H1 (cell line): ENCODE measurements around the gene YARS1. TPM values are rescaled to one million over a fixed set of nuclear protein-coding genes. Genes with fewer than 3 reads are reported as not detected.

Source experiments
- CTCF ChIA-PET: fragments of 300-600 bp; sonication (Branson Sonifier 250); formaldehyde crosslinking; loops from one replicate; lab custom pipeline; 2021; ENCODE audit not compliant: partially characterized antibody; lab: Charles Lee
- POLR2A ChIA-PET: fragments of 300-600 bp; sonication (Branson Sonifier 250); formaldehyde crosslinking; loops from one replicate; lab custom pipeline; 2021; ENCODE audit warnings: inconsistent platforms; ENCODE audit not compliant: partially characterized antibody; lab: Charles Lee
- DNase-seq, 2 experiments: peaks; one replicate each; pipeline versions ENCODE4 v3.0.0 to v3.0.0-alpha.2; 2010 to 2022; ENCODE audit warnings: low spot score in 2 of 2, low read depth in 1 of 2, mixed read lengths in 1 of 2
- FAIRE-seq: peaks from 2 replicates; lab custom pipeline; 2011; peaks lifted over from hg19 to GRCh38; lab: Jason Lieb, UNC
- H2AFZ ChIP-seq: 2 replicates; pipeline ENCODE4 v1.8.1; 2012; ENCODE audit warnings: low read length, inconsistent platforms
- H2AK5ac ChIP-seq: 2 replicates; pipeline ENCODE4 v1.6.1; 2013; ENCODE audit warnings: low read depth, low read length
- H2BK120ac ChIP-seq: replicated peaks from 2 replicates; pipeline ENCODE3; 2013; ENCODE audit warnings: low read depth, low read length, inconsistent platforms
- H2BK12ac ChIP-seq: 2 replicates; pipeline ENCODE4 v1.6.1; 2013; ENCODE audit warnings: low read depth, low read length
- H2BK15ac ChIP-seq: 2 replicates; pipeline ENCODE4 v1.6.1; 2013; ENCODE audit warnings: low read length
- H2BK20ac ChIP-seq: 2 replicates; pipeline ENCODE4 v1.6.1; 2013; ENCODE audit warnings: low read length
- H2BK5ac ChIP-seq: 2 replicates; pipeline ENCODE4 v1.6.1; 2013; ENCODE audit warnings: low read depth, low read length
- H3K14ac ChIP-seq: 2 replicates; pipeline ENCODE4 v1.6.1; 2013; ENCODE audit warnings: inconsistent platforms; ENCODE audit not compliant: insufficient read length
- H3K18ac ChIP-seq: 2 replicates; pipeline ENCODE4 v1.6.1; 2013; ENCODE audit warnings: low read length; ENCODE audit errors: extremely low read depth
- H3K23ac ChIP-seq: 2 replicates; pipeline ENCODE4 v1.6.1; 2013; ENCODE audit warnings: inconsistent platforms; ENCODE audit not compliant: insufficient read length
- H3K23me2 ChIP-seq: 2 replicates; pipeline ENCODE4 v1.6.1; 2013; ENCODE audit warnings: low read depth, low read length
- H3K27ac ChIP-seq: 2 replicates; pipeline ENCODE4 v1.6.1; 2011; ENCODE audit warnings: low read depth, low read length, inconsistent platforms
- H3K27me3 ChIP-seq, 4 experiments: replicated peaks in 1 of 4; 1 replicate in 1 of 4; 2 replicates in 3 of 4; pipeline versions ENCODE4 v1.6.1 to v1.8.1; 2011 to 2013; ENCODE audit warnings: low read length in 3 of 4, mild to moderate bottlenecking in 3 of 4, inconsistent platforms in 2 of 4, mixed read lengths in 2 of 4, moderate library complexity in 1 of 4; ENCODE audit not compliant: control insufficient read depth in 3 of 4, insufficient read depth in 3 of 4; ENCODE audit errors: extremely low read depth in 1 of 4
- H3K36me3 ChIP-seq, 4 experiments: 2 replicates each; pipeline versions ENCODE4 v1.6.1 to v1.8.1; 2011 to 2013; ENCODE audit warnings: mild to moderate bottlenecking in 4 of 4, low read length in 3 of 4, moderate library complexity in 2 of 4, control low read depth in 1 of 4, inconsistent platforms in 1 of 4; ENCODE audit not compliant: insufficient read depth in 4 of 4, control insufficient read depth in 2 of 4
- H3K4ac ChIP-seq: replicated peaks from 2 replicates; pipeline ENCODE3; 2013; ENCODE audit warnings: low read length, low read depth, mixed read lengths, inconsistent platforms; ENCODE audit not compliant: insufficient read length
- H3K4me1 ChIP-seq, 4 experiments: replicated peaks in 1 of 4; 1 replicate in 1 of 4; 2 replicates in 3 of 4; pipeline versions ENCODE4 v1.6.1 to v1.8.1; 2011 to 2013; ENCODE audit warnings: low read length in 3 of 4, inconsistent platforms in 2 of 4, mixed read lengths in 1 of 4; ENCODE audit not compliant: insufficient read depth in 4 of 4, control insufficient read depth in 3 of 4
- H3K4me2 ChIP-seq, 2 experiments: 2 replicates each; pipeline versions ENCODE4 v1.6.1 to v1.8.1; 2011 to 2013; ENCODE audit warnings: low read depth in 2 of 2, low read length in 2 of 2, control low read depth in 1 of 2, inconsistent platforms in 1 of 2, mild to moderate bottlenecking in 1 of 2; ENCODE audit not compliant: insufficient read depth in 1 of 2
- H3K4me3 ChIP-seq, 4 experiments: fragments of 200-600, 300-600 bp in 1 of 4; sonication (generic), shearing (Covaris generic), sonication (Bioruptor Twin) in 1 of 4; 2 replicates each; pipeline versions ENCODE4 v1.5.1 to v1.8.1; 2011 to 2016; ENCODE audit warnings: low read length in 4 of 4, low read depth in 3 of 4, control low read depth in 2 of 4, inconsistent platforms in 2 of 4, mild to moderate bottlenecking in 2 of 4, mixed read lengths in 1 of 4, moderate library complexity in 1 of 4; ENCODE audit not compliant: insufficient read depth in 2 of 4; ENCODE audit errors: extremely low read depth in 1 of 4
- H3K56ac ChIP-seq: replicated peaks from 2 replicates; pipeline ENCODE3; 2013; ENCODE audit warnings: low read depth, mild to moderate bottlenecking, mixed read lengths, low read length, inconsistent platforms; ENCODE audit not compliant: insufficient read length
- H3K79me1 ChIP-seq: 2 replicates; pipeline ENCODE4 v1.6.1; 2013; ENCODE audit warnings: low read depth, low read length, control low read depth
- H3K79me2 ChIP-seq, 2 experiments: 2 replicates each; pipeline versions ENCODE4 v1.6.1 to v1.8.1; 2012 to 2013; ENCODE audit warnings: low read length in 2 of 2, mild to moderate bottlenecking in 2 of 2, inconsistent platforms in 1 of 2; ENCODE audit not compliant: insufficient read depth in 2 of 2, control insufficient read depth in 1 of 2
- H3K9ac ChIP-seq, 4 experiments: replicated peaks in 1 of 4; 1 replicate in 1 of 4; 2 replicates in 3 of 4; pipeline versions ENCODE4 v1.6.1 to v1.8.1; 2011 to 2013; ENCODE audit warnings: low read depth in 3 of 4, low read length in 3 of 4, control low read depth in 2 of 4, mild to moderate bottlenecking in 2 of 4, moderate library complexity in 2 of 4, inconsistent platforms in 1 of 4; ENCODE audit errors: extremely low read depth in 1 of 4
- H3K9me3 ChIP-seq, 2 experiments: 2 replicates each; pipeline versions ENCODE4 v1.6.1 to v1.8.1; 2012 to 2013; ENCODE audit warnings: mild to moderate bottlenecking in 2 of 2, moderate library complexity in 2 of 2, control low read depth in 1 of 2, inconsistent platforms in 1 of 2, low read depth in 1 of 2, low read length in 1 of 2, mixed read lengths in 1 of 2; ENCODE audit not compliant: insufficient read depth in 2 of 2
- H4K20me1 ChIP-seq, 2 experiments: replicated peaks in 1 of 2; 2 replicates each; pipeline versions ENCODE3 to v1.8.1; 2011 to 2013; ENCODE audit warnings: inconsistent platforms in 2 of 2, low read length in 2 of 2, mild to moderate bottlenecking in 1 of 2; ENCODE audit not compliant: insufficient read depth in 2 of 2, control insufficient read depth in 1 of 2
- H4K5ac ChIP-seq: 2 replicates; pipeline ENCODE4 v1.6.1; 2013; ENCODE audit warnings: low read length, low read depth, mixed read lengths, inconsistent platforms; ENCODE audit not compliant: insufficient read length
- H4K8ac ChIP-seq: 2 replicates; pipeline ENCODE4 v1.8.0; 2013; ENCODE audit warnings: mild to moderate bottlenecking, moderate library complexity, low read length, inconsistent platforms; ENCODE audit not compliant: insufficient read depth; ENCODE audit errors: extremely low read depth
- H4K91ac ChIP-seq: replicated peaks from 2 replicates; pipeline ENCODE3; 2013; ENCODE audit warnings: low read length, mixed read lengths, inconsistent platforms; ENCODE audit not compliant: insufficient read length
- BACH1 ChIP-seq: IDR thresholded peaks from 2 replicates; pipeline ENCODE4 v1.6.1; 2012; ENCODE audit warnings: low read length, improper control_type of control experiment
- CHD1 ChIP-seq: IDR thresholded peaks from 2 replicates; pipeline ENCODE4 v1.6.1; 2012; ENCODE audit warnings: low read depth, low read length, improper control_type of control experiment
- POLR2A ChIP-seq, 2 experiments: IDR thresholded peaks; 1 replicate in 1 of 2; 2 replicates in 1 of 2; pipeline ENCODE4 v1.6.1; 2011; ENCODE audit warnings: low read depth in 2 of 2, low read length in 2 of 2, mild to moderate bottlenecking in 2 of 2; ENCODE audit errors: control extremely low read depth in 1 of 2
- RXRA ChIP-seq: IDR thresholded peaks from 2 replicates; pipeline ENCODE4 v1.6.1; 2011; ENCODE audit warnings: low read depth, mild to moderate bottlenecking, low read length, moderate library complexity; ENCODE audit not compliant: insufficient read depth
- SUZ12 ChIP-seq: fragments of 200-600 bp; sonication (generic); IDR thresholded peaks from 2 replicates; pipeline ENCODE4 v1.6.1; 2012; ENCODE audit warnings: mild to moderate bottlenecking, inconsistent platforms, low read length, moderate library complexity, mixed read lengths
- TAF1 ChIP-seq: IDR thresholded peaks from 2 replicates; pipeline ENCODE4 v1.6.1; 2011; ENCODE audit warnings: mild to moderate bottlenecking, low read depth, low read length
- TCF12 ChIP-seq: IDR thresholded peaks from 2 replicates; pipeline ENCODE4 v1.6.1; 2011; ENCODE audit warnings: low read depth, mild to moderate bottlenecking, low read length
- TEAD4 ChIP-seq: IDR thresholded peaks from 2 replicates; pipeline ENCODE4 v1.6.1; 2012; ENCODE audit warnings: low read depth, low read length, inconsistent platforms, mixed read lengths
- WGBS, 2 experiments: shearing (Covaris generic) in 1 of 2; methylation state at CpG; one replicate each; pipeline versions ENCODE4 v1.1.6 to v1.1.7; 2013 to 2015; ENCODE audit warnings: low lambda C conversion rate in 2 of 2, mixed read lengths in 2 of 2, inconsistent platforms in 1 of 2, low coverage in 1 of 2, missing lambda C conversion rate in 1 of 2; ENCODE audit not compliant: insufficient replicate concordance in 2 of 2, insufficient coverage in 1 of 2, insufficient read length in 1 of 2; ENCODE audit errors: extremely low coverage in 1 of 2, missing lambda C conversion rate in 1 of 2; 5-methylcytosine and 5-hydroxymethylcytosine counted together
- polyA plus RNA-seq, 7 experiments: library from polyadenylated mRNA; depleted of rRNA in 3 of 7; stranded (reverse) in 5 of 7; unstranded in 2 of 7; fragments of >200 nt in 5 of 7; fragments of 200-250 nt in 2 of 7; gene quantifications; 1 replicate in 5 of 7; 2 replicates in 1 of 7; 4 replicates in 1 of 7; pipeline versions ENCODE4 v1.2.1 to v1.2.3, GENCODE V29; 2011 to 2013; ENCODE audit warnings: missing spikeins in 2 of 7, mixed read lengths in 2 of 7
- total RNA-seq: library from RNA; stranded (reverse); fragmentation: NEBNext Ultra II Directional; extraction: Animal tissue kit (Norgen Biotek cat#: 25700); gene quantifications from 2 replicates; pipeline ENCODE4 v1.2.1, GENCODE V29; 2021

Gene YARS1
- total and polyA plus RNA-seq, 2 of the 8 experiments (the other 6 are each of a cell fraction or from before 2014, with no cell fraction given) = 47.1 to 226 TPM

GRCh38 chr1:32806910-32807523 is 10.1 kb downstream of the YARS1 start:
- Histone ChIP-seq H3K4me2 (no peak overlapping the region), H3K4me1 (peaks cover 3 to 6% (median 4%) of the 10 kb centered on the region in 4 experiments; a peak in 6 of 7 replicates), H2BK20ac (no peak overlapping the region), H3K27ac (no peak overlapping the region), H3K4me3 (no peak overlapping the region), H3K79me1 (peaks cover 5% of the 10 kb centered on the region), H2BK120ac (no peak overlapping the region), H4K91ac (no peak overlapping the region), H3K23ac (no peak overlapping the region), H3K18ac (no peak overlapping the region), H3K79me2 (peaks cover 10 to 57% of the 10 kb centered on the region in 2 experiments), H3K9ac (no peak overlapping the region), H4K20me1 (peaks cover 5 to 9% of the 10 kb centered on the region in 2 experiments), H4K8ac (no peak overlapping the region), H2AK5ac (no peak overlapping the region), H2BK15ac (no peak overlapping the region)
- no peak for FAIRE-seq
- no peak for TF ChIP-seq TCF12
- TF ChIP-seq RXRA = no peak
- no peak for TF ChIP-seq BACH1
- TF ChIP-seq POLR2A (IDR thresholded peaks at IDR 0.05; ENCODE audit: control extremely low read depth in 1 of 2, low read depth in 2 of 2, low read length in 2 of 2) = no peak; a peak in 1 of 3 replicates
- TF ChIP-seq TAF1 = no peak
- TF ChIP-seq CHD1 = no peak
- TF ChIP-seq SUZ12 = no peak
- TF ChIP-seq TEAD4 = no peak
- TF ChIP-seq, all 59 proteins: peak for 0
- Histone ChIP-seq H3K36me3 (peaks cover 22 to 84% (median 59%) of the 10 kb centered on the region in 4 experiments), H2BK5ac (no peak overlapping the region), H3K14ac (no peak overlapping the region), H2AFZ (no peak overlapping the region), H2BK12ac (no peak overlapping the region), H3K27me3 (no peaks in the 10 kb centered on the region), H3K4ac (no peak overlapping the region), H3K23me2 (no peaks in the 10 kb centered on the region), H4K5ac (no peak overlapping the region), H3K56ac (no peak overlapping the region), H3K9me3 (no peaks in the 10 kb centered on the region; a peak in 2 of 4 replicates)
- no peak for DNase-seq
- CTCF ChIA-PET = no interaction called here
- POLR2A ChIA-PET = interaction anchor here (0.6 to 3.3 kb wide), 12 partner anchors 8 to 361 kb away, joined by 3 to 23 read pairs (median 3); partner anchors contain the start of genes S100PBP and YARS1
- WGBS, 2 experiments = 96% methylated on average over 4 of the region's 4 CpGs; no CpG with 5 or more reads in 1 of the 2 experiments
